NCI-H2081 treated with DMSO at 0.1 percent for 48 hours (cell line): ENCODE data around the gene RFESD.
"Not testable (repeated sequence)": the region's sequence is repeated elsewhere in the genome, so short reads cannot be mapped to it uniquely, and the experiment has no call there.

Experiments used
- DNase-seq: peaks from one replicate; lab custom pipeline; 2025; lab: John Stamatoyannopoulos, UW

RFESD gene

DNA sequence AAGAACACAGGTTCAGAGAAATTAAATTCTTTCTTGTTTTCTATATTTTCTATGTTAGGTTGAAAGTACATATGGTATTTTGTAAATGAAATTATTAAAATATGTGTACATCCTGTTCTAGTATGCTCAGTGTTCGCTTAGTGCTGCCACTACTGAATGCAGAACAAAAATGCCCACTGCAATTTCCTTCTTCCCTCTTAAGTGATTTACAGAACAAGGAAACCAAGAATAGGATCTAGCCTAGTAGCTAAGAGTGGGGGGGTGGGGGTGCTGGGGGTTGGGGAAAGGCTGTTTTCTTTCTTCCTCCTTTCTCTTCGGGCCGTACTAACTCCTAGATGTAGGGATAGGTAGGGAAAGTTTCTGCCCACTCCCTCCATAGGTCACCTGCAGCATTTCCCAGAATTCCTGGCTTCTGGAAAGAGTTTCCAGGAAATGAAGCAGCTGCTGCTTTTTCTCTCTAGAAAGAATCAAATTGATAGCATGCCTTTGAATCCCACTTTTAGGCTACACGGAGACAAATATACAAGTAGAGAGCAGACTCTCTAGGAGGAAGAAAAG lies 20.6 kb downstream of the RFESD start:
- DNase-seq, result no peak

GRCh38 chr5:95667678-95668077 lies 21.1 kb downstream of the RFESD start:
- DNase-seq, result no peak

GRCh38 chr5:95668216-95668615 lies 21.6 kb downstream of the RFESD start:
- DNase-seq, result no peak

DNA sequence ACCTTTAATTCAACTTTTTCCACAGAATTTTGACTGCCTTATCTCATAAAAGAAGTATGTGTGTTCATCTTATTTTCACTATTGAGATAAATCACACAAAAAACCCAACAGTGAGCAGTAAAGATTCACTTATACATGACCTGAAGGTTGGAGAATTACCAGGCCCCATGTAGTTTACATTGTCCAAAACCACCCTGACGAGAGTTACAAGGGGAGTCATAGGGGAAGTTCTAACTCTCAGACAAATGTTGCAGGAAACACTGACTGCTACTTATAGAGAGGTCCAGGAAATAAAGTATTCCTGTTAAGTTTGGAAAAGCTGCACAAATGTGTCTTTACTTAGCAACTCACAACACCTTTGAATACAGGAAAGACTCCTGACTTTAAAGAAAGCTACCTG lies 22.2 kb downstream of the RFESD start:
- no peak for DNase-seq

- DNase-seq, result no peak
Observed at GRCh38 chr5:95669540-95669939, 23.0 kb downstream of the RFESD start.

GRCh38 chr5:95669985-95670384 lies 23.4 kb downstream of the RFESD start:
- no peak for DNase-seq

DNA sequence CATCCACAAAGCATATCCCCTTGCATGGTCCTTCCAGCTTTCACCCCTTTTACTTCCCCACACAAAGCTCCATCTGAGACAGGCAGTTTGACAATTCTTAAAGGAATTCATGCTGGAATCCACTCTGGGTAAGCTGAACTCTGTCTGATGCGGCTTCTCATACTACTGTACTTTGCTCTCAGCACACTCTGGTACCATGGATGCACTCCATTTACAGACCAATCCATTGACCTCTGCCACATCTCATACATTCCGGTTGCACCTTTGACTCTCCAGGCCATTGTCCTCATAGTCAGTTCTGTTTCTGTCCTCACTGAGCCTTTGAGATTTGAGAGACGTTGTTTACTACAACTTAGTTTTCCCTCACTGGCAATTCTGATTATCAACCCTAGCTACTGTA lies 24.0 kb downstream of the RFESD start:
- no peak for DNase-seq

DNA sequence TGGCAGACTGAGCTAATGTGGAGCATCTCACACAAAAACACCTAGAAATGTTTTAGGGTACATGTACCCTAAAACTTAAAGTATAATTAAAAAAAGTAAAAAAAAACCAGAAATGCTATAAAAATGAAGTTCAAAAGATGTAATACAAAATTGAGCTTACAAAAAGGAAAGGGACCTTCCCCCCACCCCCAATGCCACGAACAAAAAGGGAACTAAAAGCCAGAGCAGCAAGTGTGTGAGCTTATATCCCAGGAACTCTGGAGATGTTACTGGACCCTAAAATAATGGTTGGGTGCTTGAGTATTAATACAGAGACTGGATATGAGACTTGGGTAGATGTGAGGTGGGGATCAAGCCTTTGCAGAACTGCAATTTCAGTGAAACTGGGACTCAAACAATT lies 25.2 kb downstream of the RFESD start:
- no peak for DNase-seq

- DNase-seq, result no peak
Observed at GRCh38 chr5:95672641-95673040, 26.1 kb downstream of the RFESD start.

DNA sequence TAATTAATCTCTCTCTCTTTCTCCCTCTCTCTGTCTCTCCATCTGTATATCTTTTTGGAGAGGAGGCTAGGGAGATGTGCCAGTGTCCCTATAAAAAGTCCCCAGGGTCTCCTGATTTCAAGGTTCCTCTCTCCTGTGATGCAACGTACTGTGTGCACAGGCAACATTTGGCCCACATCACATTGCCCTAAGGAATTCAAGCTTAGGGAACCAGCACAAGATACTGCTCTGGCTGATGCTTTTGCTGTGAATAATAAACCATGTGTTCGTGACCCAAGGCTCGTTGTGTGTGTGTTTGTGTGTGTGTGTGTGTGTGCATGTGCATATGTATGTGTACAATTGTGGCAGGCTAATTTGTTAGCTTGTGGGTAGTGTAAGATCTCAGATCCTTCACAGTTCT lies 26.5 kb downstream of the RFESD start:
- DNase-seq, result no peak

GRCh38 chr5:95682891-95683290 lies 36.3 kb downstream of the RFESD start, which contains the start of gene SPATA9:
TSS of gene SPATA9 (minus strand) at chr5:95682991. CDS start at chr5:95682854, 137 bp downstream.
- no peak for DNase-seq

DNA sequence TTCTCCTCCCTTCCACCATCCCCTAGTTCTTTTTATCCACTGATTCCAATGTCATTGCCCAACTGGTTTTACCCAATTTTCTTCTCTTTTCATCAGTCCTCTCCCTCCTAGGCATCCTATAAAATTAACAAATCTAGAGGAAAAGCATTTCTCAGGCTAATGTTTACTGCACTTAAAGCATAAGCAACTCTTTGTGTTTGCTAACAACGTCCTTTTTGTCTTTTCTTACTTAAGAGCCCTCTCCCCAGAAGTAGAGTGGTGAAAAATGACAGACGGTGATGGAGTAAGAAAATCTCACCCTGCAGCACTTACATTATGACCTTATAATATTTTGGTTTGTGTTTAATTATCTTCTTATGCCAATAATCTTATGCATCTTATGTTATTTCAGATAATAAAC lies 37.8 kb downstream of the RFESD start:
- no peak for DNase-seq

DNA sequence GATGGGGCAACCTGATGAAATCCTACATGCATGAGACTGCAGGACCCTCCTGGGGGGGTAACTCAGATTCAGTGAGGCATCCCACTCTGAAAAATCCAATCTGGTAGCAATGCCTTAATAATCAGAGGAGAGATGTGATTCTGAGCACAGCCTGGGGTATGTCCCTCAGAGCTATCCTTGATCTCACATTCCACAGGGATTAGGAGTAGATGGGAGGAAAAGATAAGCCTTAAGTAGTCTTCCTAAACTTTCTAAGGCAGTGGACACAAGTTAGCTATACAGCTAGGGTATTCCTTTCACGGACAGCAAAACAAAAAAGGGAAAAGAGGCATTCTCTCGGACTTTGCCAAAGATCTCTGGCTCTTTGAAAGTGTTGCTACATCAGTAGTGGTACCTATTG lies 40.1 kb downstream of the RFESD start:
- no peak for DNase-seq

DNA sequence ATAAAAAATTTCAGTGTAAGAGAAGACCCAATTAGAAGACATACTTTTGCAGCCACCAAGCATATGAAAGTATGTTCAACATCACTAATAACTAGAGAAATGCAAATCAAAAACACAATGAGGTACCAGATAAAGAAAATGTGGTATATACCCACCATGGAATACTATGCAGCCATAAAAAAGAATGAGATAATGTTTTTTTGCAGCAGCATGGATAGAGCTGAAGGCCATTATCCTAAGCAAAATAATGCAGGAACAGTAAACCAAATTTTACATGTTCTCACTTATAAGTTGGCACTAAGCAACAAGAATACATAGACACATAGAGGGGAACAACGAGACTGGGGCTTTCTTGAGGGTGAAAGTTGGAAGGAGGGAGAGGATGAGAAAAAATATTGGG lies 43.1 kb downstream of the RFESD start:
- DNase-seq, result no peak

- DNase-seq, result no peak
Observed at GRCh38 chr5:95690333-95690732, 43.8 kb downstream of the RFESD start.

- no peak for DNase-seq
Observed at GRCh38 chr5:95697781-95698681, 51.5 kb downstream of the RFESD start.

- no peak for DNase-seq
Observed at GRCh38 chr5:95699337-95699736, 52.8 kb downstream of the RFESD start.

DNA sequence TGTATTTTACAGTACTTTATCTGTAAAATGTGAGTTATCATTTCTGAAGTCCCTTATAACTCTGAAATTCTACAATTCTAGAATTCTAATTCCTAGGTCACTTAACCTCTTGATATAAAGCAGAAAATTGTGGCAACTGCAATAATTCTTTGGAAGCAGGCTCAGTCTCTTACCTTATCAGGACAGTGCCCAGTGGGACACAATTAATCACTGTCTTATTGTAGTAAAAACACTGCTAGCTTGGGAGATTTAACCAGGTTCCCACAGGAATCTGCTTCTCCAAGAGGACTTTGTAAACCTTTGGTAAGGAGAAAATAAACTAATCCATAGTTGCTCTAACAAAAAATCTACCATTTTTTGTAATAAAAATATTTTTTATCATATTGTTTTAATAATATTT lies 54.5 kb downstream of the RFESD start:
- DNase-seq, result no peak

GRCh38 chr5:95704150-95704549 lies 57.6 kb downstream of the RFESD start:
- no peak for DNase-seq

DNA sequence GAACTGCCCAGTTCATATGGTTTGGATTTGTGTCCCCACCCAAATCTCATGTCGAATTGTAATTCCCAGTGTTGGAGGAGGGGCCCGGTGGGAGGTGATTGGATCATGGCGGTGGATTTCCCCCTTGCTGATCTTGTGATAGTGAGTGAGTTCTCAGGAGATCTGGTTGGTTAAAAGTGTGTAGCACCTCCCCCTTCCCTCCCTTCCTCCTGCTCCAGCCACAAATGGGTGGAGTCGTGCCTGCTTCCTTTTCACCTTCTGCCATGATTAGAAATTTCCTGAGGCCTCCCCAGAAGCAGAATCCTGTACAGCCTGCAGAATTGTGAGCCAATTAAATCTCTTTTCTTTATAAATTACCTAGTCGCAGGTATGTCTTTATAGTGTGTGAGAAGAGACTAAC lies 59.6 kb downstream of the RFESD start:
- not testable (repeated sequence) for DNase-seq

GRCh38 chr5:95707055-95707454 lies 60.5 kb downstream of the RFESD start:
- no peak for DNase-seq
